PC-3 (cell line): ENCODE data around the gene TLR8. TPM values are rescaled to one million over a fixed set of nuclear protein-coding genes. Genes with fewer than 3 reads are reported as not detected.

Source experiments
- ATAC-seq: fragments of 200-7000 bp; cut with Tn5 transposase; 2 replicates; pipeline ENCODE4 v1.9.1; 2020; ENCODE audit warnings: mild to moderate bottlenecking, moderate library complexity
- BruUV-seq: library from RNA; stranded (reverse); fragments of 400-500 nt; replicated peaks from 2 replicates; lab custom pipeline; 2021; lab: Mats Ljungman, UMichigan
- CTCF ChIA-PET: fragments of 300-600 bp; sonication (Branson Sonifier 250); formaldehyde crosslinking; loops from one replicate; lab custom pipeline; 2022; ENCODE audit warnings: antibody characterized with exemption; lab: Charles Lee
- POLR2A ChIA-PET: fragments of 300-600 bp; sonication (Branson Sonifier 250); formaldehyde crosslinking; loops from one replicate; lab custom pipeline; 2022; ENCODE audit warnings: antibody characterized with exemption; ENCODE audit not compliant: unreplicated experiment; lab: Charles Lee
- DNase-seq: peaks from one replicate; pipeline ENCODE4 v3.0.0-alpha.2; 2015
- H2AFZ ChIP-seq: fragments of 300-600 bp; sonication (generic); 2 replicates; pipeline ENCODE4 v1.6.0; 2016; ENCODE audit warnings: antibody characterized with exemption, low read length
- H3F3A ChIP-seq: fragments of 300-600 bp; sonication (generic); one replicate; pipeline ENCODE4 v1.6.0; 2017; ENCODE audit warnings: antibody characterized with exemption, low read length, control low read depth, mild to moderate bottlenecking; ENCODE audit not compliant: unreplicated experiment
- H3K27ac ChIP-seq: fragments of 300-600 bp; sonication (generic); 2 replicates; pipeline ENCODE4 v1.5.1; 2016; ENCODE audit warnings: mild to moderate bottlenecking, low read length
- H3K27me3 ChIP-seq: fragments of 300-600 bp; sonication (generic); 2 replicates; pipeline ENCODE4 v1.6.1; 2016; ENCODE audit warnings: low read length, mixed read lengths
- H3K36me3 ChIP-seq: fragments of 300-600 bp; sonication (generic); 2 replicates; pipeline ENCODE4 v1.6.1; 2016; ENCODE audit warnings: low read depth, mixed run types, low read length, mixed read lengths
- H3K4me1 ChIP-seq: fragments of 300-600 bp; sonication (generic); 2 replicates; pipeline ENCODE4 v1.5.1; 2016; ENCODE audit warnings: low read length; ENCODE audit not compliant: insufficient read depth
- H3K4me2 ChIP-seq: fragments of 300-600 bp; sonication (generic); 2 replicates; pipeline ENCODE4 v1.6.0; 2016; ENCODE audit warnings: low read length
- H3K4me3 ChIP-seq: fragments of 300-600 bp; sonication (generic); 2 replicates; pipeline ENCODE4 v1.5.1; 2016; ENCODE audit warnings: mild to moderate bottlenecking, low read length, mixed read lengths
- H3K79me2 ChIP-seq: fragments of 300-600 bp; sonication (generic); 2 replicates; pipeline ENCODE4 v1.6.1; 2017; ENCODE audit warnings: low read length, mixed read lengths
- H3K9ac ChIP-seq: fragments of 300-600 bp; sonication (generic); 2 replicates; pipeline ENCODE4 v1.6.0; 2016; ENCODE audit warnings: mild to moderate bottlenecking, low read length
- H3K9me2 ChIP-seq: fragments of 300-600 bp; sonication (generic); replicated peaks from 2 replicates; pipeline ENCODE4 v1.6.1; 2016; ENCODE audit warnings: mixed run types, low read length, mixed read lengths
- H3K9me3 ChIP-seq: fragments of 300-600 bp; sonication (generic); 2 replicates; pipeline ENCODE4 v1.6.1; 2016; ENCODE audit warnings: low read length, mixed read lengths
- H4K20me1 ChIP-seq: fragments of 300-600 bp; sonication (generic); 2 replicates; pipeline ENCODE4 v1.6.1; 2016; ENCODE audit warnings: low read length, mixed read lengths
- CTCF ChIP-seq: fragments of 300-600 bp; sonication (generic); conservative IDR thresholded peaks from 2 replicates; pipeline ENCODE4 v1.5.1; 2017; ENCODE audit warnings: antibody characterized with exemption, low read depth, mild to moderate bottlenecking, low read length
- EZH2 ChIP-seq: fragments of 300-600 bp; sonication (generic); IDR thresholded peaks from one replicate; pipeline ENCODE4 v1.6.1; 2017; ENCODE audit warnings: antibody characterized with exemption, mild to moderate bottlenecking, low read length; ENCODE audit not compliant: unreplicated experiment
- EZH2phosphoT487 ChIP-seq: fragments of 300-600 bp; sonication (generic); IDR thresholded peaks from 2 replicates; pipeline ENCODE4 v1.6.1; 2018; ENCODE audit warnings: mild to moderate bottlenecking, antibody characterized with exemption, low read length, borderline replicate concordance
- intact Hi-C: fragments of 100-400 bp; cut with micrococcal nuclease; formaldehyde crosslinking; loops from 2 replicates; pipeline ENCODE4 v1.9.0; 2023
- total RNA-seq: library from RNA; depleted of rRNA; stranded (reverse); fragments of >200 nt; gene quantifications from 2 replicates; pipeline ENCODE4 v1.2.3, GENCODE V29; 2014

The TLR8 gene
- total RNA-seq, 1 experiment from 2014 or later = not detected

GRCh38 chrX:12949927-12950656 is 43.7 kb downstream of the TLR8 start:
- no peak overlapping the region for H3K27ac ChIP-seq
- no peak for TF ChIP-seq EZH2phosphoT487
- no peak for TF ChIP-seq CTCF
- no peak for TF ChIP-seq EZH2
- DNase-seq (no peak), ATAC-seq (no peak)
- peaks cover 25% of the 10 kb centered on the region for H3K4me1 ChIP-seq
- H3K79me2 ChIP-seq = no peaks in the 10 kb centered on the region
- H3K9me2 ChIP-seq = no peaks in the 10 kb centered on the region
- H3K36me3 ChIP-seq = no peaks in the 10 kb centered on the region
- no peak overlapping the region for H2AFZ ChIP-seq
- CTCF ChIA-PET = interaction anchor here (0.5 to 0.6 kb wide), 2 partner anchors 50 to 171 kb away, joined by 4 read pairs; no protein-coding TSS in a partner anchor
- intact Hi-C loops = loop anchor here (5.0 kb wide), 1 partner anchor 37 kb away; no protein-coding TSS in a partner anchor
- no peaks in the 10 kb centered on the region for H3K9me3 ChIP-seq
- no peak overlapping the region for H3K4me3 ChIP-seq
- no peaks in the 10 kb centered on the region for H4K20me1 ChIP-seq
- H3K27me3 ChIP-seq = no peaks in the 10 kb centered on the region
- no peak overlapping the region for H3K9ac ChIP-seq
- no TSS peak for BruUV-seq
- POLR2A ChIA-PET = no interaction called here
- no peaks in the 10 kb centered on the region for H3F3A ChIP-seq
- H3K4me2 ChIP-seq = no peak overlapping the region

- H4K20me1 ChIP-seq = no peaks in the 10 kb centered on the region
- no peak overlapping the region for H3K27ac ChIP-seq
- no peak overlapping the region for H3K4me3 ChIP-seq
- H3K9me3 ChIP-seq = no peaks in the 10 kb centered on the region
- ATAC-seq (no peak), DNase-seq (no peak)
- peak; percentile 46 for TF ChIP-seq CTCF
- no peak for TF ChIP-seq EZH2phosphoT487
- no peak for TF ChIP-seq EZH2
- peaks cover 29% of the 10 kb centered on the region for H3K4me1 ChIP-seq
- no peaks in the 10 kb centered on the region for H3K27me3 ChIP-seq
- no peak overlapping the region for H3K9ac ChIP-seq
- H3K79me2 ChIP-seq = no peaks in the 10 kb centered on the region
- CTCF ChIA-PET = interaction anchor here (0.6 kb wide), 1 partner anchor 51 kb away, joined by 4 read pairs; no protein-coding TSS in a partner anchor
- intact Hi-C loops = no loop called here
- BruUV-seq = no TSS peak
- no peak overlapping the region for H3K4me2 ChIP-seq
- no peaks in the 10 kb centered on the region for H3K36me3 ChIP-seq
- no peaks in the 10 kb centered on the region for H3F3A ChIP-seq
- POLR2A ChIA-PET = interaction anchor here (0.5 kb wide), 1 partner anchor 346 kb away, joined by 3 read pairs; no protein-coding TSS in a partner anchor
- no peak overlapping the region for H2AFZ ChIP-seq
- no peaks in the 10 kb centered on the region for H3K9me2 ChIP-seq
Observed at GRCh38 chrX:12950851-12951594, 44.6 kb downstream of the TLR8 start.
